Measurements from ENCODE around the gene LUC7L2. TPM values are rescaled to one million over a fixed set of nuclear protein-coding genes. Genes with fewer than 3 reads are reported as not detected.

LUC7L2 gene
- total RNA-seq, 1 experiment from 2014 or later: 81.2 TPM

DNA sequence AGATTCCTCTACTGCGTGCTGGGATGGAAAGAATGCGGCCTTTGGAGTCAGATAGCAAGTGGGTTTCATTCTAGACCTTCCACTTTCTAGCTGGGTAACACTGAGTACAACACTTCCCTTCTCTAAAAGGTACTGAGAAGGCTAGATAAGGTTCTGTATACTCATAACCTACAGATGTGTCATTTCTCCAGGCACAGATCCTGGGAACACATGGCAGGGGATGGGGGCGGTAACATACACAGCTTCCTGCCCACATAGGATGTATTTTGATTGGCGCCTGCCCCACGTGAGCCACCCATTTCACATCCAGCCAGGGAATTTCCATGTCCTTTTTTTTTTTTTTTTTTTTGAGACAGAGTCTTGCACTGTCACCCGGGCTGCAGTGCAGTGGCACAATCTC, 91.9 kb downstream of the LUC7L2 start:
- H3K9me3 Mint-ChIP-seq: no peaks in the 10 kb centered on the region; a peak in 1 of 5 replicates
- Histone ChIP-seq H3K79me1 (ENCODE audit: insufficient read depth, low read depth, low read length, poor library complexity, severe bottlenecking) (no peaks in the 10 kb centered on the region), H3K4me1 (ENCODE audit: insufficient read depth, low read length) (no peaks in the 10 kb centered on the region), H4K5ac (ENCODE audit: insufficient read length, low read depth, low read length) (no peak overlapping the region), H2BK20ac (ENCODE audit: low read depth, low read length, poor library complexity, severe bottlenecking) (no peak overlapping the region), H3K23me2 (ENCODE audit: insufficient read length, low read depth, low read length, poor library complexity, severe bottlenecking) (no peaks in the 10 kb centered on the region), H3K27ac (ENCODE audit: insufficient read length, low read depth, low read length) (no peak overlapping the region), H2BK5ac (ENCODE audit: insufficient read length, low read length) (no peak overlapping the region), H3K14ac (ENCODE audit: insufficient read depth, low read length) (no peak overlapping the region), H3T11ph (ENCODE audit: low read length) (no peak overlapping the region), H2AFZ (ENCODE audit: low read length) (no peak overlapping the region), H3K27me3 (ENCODE audit: insufficient read depth, low read length) (no peaks in the 10 kb centered on the region), H3K4me2 (ENCODE audit: insufficient read depth, insufficient read length, low read length) (no peak overlapping the region), H4K20me1 (ENCODE audit: control insufficient read depth, insufficient read depth, insufficient read length) (peaks cover 2% of the 10 kb centered on the region), H4K8ac (replicated peaks; ENCODE audit: insufficient read length, low read depth, low read length) (no peak overlapping the region), H2BK120ac (ENCODE audit: low read depth, low read length, poor library complexity, severe bottlenecking) (no peak overlapping the region), H3K18ac (ENCODE audit: insufficient read length, low read depth, low read length) (no peak overlapping the region), H3K56ac (ENCODE audit: insufficient read length, low read depth, low read length) (no peak overlapping the region), H3K23ac (ENCODE audit: insufficient read length, low read depth, low read length) (no peak overlapping the region), H2BK12ac (ENCODE audit: insufficient read length, low read depth, low read length) (no peak overlapping the region), H3K9me3 (ENCODE audit: control insufficient read depth, low read depth, low read length) (no peaks in the 10 kb centered on the region), H2AK5ac (ENCODE audit: insufficient read length, low read length) (no peak overlapping the region), H2BK15ac (ENCODE audit: low read depth, low read length) (no peak overlapping the region), H3K4ac (ENCODE audit: low read depth, low read length) (no peak overlapping the region), H4K91ac (ENCODE audit: insufficient read length, low read depth, low read length) (no peak overlapping the region), H3K9ac (ENCODE audit: extremely low read depth, insufficient read length, low read length) (no peak overlapping the region), H3K79me2 (ENCODE audit: insufficient read depth, low read length) (no peaks in the 10 kb centered on the region)
- H3K4me3 Mint-ChIP-seq: no peak overlapping the region
- H3K27ac Mint-ChIP-seq: no peak overlapping the region
- peaks cover 0 to 4% (median under 1%) of the 10 kb centered on the region in 3 experiments; a peak in 3 of 7 replicates for H3K36me3 Mint-ChIP-seq (ENCODE audit: insufficient read depth in 1 of 3, low read depth in 3 of 3)
- no CpG with 5 or more reads among the region's 6 CpGs for WGBS (ENCODE audit: extremely low coverage, insufficient read length, low lambda C conversion rate)
- DNase-seq: no peak
- TF ChIP-seq, protein P1, sequence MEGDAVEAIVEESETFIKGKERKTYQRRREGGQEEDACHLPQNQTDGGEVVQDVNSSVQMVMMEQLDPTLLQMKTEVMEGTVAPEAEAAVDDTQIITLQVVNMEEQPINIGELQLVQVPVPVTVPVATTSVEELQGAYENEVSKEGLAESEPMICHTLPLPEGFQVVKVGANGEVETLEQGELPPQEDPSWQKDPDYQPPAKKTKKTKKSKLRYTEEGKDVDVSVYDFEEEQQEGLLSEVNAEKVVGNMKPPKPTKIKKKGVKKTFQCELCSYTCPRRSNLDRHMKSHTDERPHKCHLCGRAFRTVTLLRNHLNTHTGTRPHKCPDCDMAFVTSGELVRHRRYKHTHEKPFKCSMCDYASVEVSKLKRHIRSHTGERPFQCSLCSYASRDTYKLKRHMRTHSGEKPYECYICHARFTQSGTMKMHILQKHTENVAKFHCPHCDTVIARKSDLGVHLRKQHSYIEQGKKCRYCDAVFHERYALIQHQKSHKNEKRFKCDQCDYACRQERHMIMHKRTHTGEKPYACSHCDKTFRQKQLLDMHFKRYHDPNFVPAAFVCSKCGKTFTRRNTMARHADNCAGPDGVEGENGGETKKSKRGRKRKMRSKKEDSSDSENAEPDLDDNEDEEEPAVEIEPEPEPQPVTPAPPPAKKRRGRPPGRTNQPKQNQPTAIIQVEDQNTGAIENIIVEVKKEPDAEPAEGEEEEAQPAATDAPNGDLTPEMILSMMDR (conservative IDR thresholded peaks at IDR 0.05): no peak
- H3K27me3 Mint-ChIP-seq (ENCODE audit: low read depth): no peaks in the 10 kb centered on the region; the same call in 1 of the 2 replicates
- H3K4me1 Mint-ChIP-seq: peaks cover 10 to 14% of the 10 kb centered on the region in 2 experiments
